Ishikawa (cell line): ENCODE data around the gene SNX13.

Source experiments
- CEBPB ChIP-seq: IDR thresholded peaks from 2 replicates; pipeline ENCODE4 v1.6.1; 2012
- CREB1 ChIP-seq: IDR thresholded peaks from 2 replicates; pipeline ENCODE4 v1.6.1; 2012; ENCODE audit warnings: low read depth
- EGR1 ChIP-seq: IDR thresholded peaks from 2 replicates; pipeline ENCODE4 v1.6.1; 2012
- EP300 ChIP-seq: IDR thresholded peaks from 2 replicates; pipeline ENCODE4 v1.6.1; 2012; ENCODE audit warnings: borderline replicate concordance
- FOXM1 ChIP-seq: IDR thresholded peaks from 2 replicates; pipeline ENCODE4 v1.6.1; 2012; ENCODE audit warnings: low read depth, borderline replicate concordance
- NFIC ChIP-seq: IDR thresholded peaks from 2 replicates; pipeline ENCODE4 v1.6.1; 2012
- RAD21 ChIP-seq: IDR thresholded peaks from 2 replicates; pipeline ENCODE4 v1.6.1; 2012; ENCODE audit warnings: low read depth
- TAF1 ChIP-seq: IDR thresholded peaks from 2 replicates; pipeline ENCODE4 v1.6.1; 2012; ENCODE audit warnings: low read depth, mild to moderate bottlenecking
- TCF12 ChIP-seq: IDR thresholded peaks from 2 replicates; pipeline ENCODE4 v1.6.1; 2012; ENCODE audit warnings: low read depth
- TEAD4 ChIP-seq: IDR thresholded peaks from 2 replicates; pipeline ENCODE4 v1.6.1; 2012
- YY1 ChIP-seq: IDR thresholded peaks from 2 replicates; pipeline ENCODE4 v1.6.1; 2012; ENCODE audit warnings: low read depth
- ZBTB7A ChIP-seq: IDR thresholded peaks from 2 replicates; pipeline ENCODE4 v1.6.1; 2012; ENCODE audit warnings: low read depth
- TF ChIP-seq, protein P1 (sequence below): IDR thresholded peaks from 2 replicates; pipeline ENCODE4 v1.6.1; 2012; ENCODE audit warnings: low read depth, mild to moderate bottlenecking
- TF ChIP-seq, protein P2 (sequence below): IDR thresholded peaks from 2 replicates; pipeline ENCODE4 v1.6.1; 2012
- TF ChIP-seq, protein P3 (sequence below): IDR thresholded peaks from 2 replicates; pipeline ENCODE4 v1.6.1; 2012

Gene SNX13

DNA sequence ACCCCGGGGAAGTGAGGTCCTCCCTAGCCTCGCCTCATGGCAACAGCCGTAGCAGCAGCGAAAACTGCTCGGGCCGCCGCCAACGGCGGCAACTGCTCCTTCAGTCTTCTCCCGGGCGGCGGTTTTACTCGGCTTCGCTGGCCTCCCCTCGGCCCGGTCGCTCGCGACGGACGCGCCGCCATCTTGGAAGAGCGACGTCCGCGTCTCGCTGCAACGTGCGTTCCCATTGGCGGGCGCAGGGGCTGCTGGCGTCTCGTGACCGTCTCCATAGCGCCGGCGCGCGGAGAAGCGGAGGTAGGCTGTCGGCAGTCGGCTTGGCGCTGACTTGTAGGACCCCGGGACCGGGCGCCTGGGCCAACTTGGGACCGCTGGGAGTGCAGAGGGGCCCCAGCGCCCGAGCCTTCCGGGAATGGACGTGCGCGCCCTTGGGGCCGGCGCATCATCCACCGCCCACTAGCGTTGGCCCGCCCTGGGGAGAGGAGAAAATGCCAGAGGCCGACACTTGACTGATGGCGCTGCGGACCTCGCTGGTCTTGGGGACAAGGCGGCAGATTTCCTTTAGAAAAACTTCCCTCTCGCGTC is at the start of gene SNX13:
SNX13 (minus strand) TSS at position 193 of the 582 bp plus-strand sequence. CDS start 199 bp downstream, outside the sequence.
- no peak; the same call in 1 of the 2 replicates for TF ChIP-seq RAD21
- TF ChIP-seq EP300, result 0 out of 2 replicates have a peak, but pooled peaks have one; percentile 23
- no peak for TF ChIP-seq CEBPB
- TF ChIP-seq TEAD4, result no peak
- peak; percentile 41 for TF ChIP-seq TCF12
- TF ChIP-seq ZBTB7A, result no peak; the same call in 1 of the 2 replicates
- TF ChIP-seq EGR1, result 0 out of 2 replicates have a peak, but pooled peaks have one; percentile 23
- peak; percentile 95 for TF ChIP-seq YY1
- TF ChIP-seq, protein P1, sequence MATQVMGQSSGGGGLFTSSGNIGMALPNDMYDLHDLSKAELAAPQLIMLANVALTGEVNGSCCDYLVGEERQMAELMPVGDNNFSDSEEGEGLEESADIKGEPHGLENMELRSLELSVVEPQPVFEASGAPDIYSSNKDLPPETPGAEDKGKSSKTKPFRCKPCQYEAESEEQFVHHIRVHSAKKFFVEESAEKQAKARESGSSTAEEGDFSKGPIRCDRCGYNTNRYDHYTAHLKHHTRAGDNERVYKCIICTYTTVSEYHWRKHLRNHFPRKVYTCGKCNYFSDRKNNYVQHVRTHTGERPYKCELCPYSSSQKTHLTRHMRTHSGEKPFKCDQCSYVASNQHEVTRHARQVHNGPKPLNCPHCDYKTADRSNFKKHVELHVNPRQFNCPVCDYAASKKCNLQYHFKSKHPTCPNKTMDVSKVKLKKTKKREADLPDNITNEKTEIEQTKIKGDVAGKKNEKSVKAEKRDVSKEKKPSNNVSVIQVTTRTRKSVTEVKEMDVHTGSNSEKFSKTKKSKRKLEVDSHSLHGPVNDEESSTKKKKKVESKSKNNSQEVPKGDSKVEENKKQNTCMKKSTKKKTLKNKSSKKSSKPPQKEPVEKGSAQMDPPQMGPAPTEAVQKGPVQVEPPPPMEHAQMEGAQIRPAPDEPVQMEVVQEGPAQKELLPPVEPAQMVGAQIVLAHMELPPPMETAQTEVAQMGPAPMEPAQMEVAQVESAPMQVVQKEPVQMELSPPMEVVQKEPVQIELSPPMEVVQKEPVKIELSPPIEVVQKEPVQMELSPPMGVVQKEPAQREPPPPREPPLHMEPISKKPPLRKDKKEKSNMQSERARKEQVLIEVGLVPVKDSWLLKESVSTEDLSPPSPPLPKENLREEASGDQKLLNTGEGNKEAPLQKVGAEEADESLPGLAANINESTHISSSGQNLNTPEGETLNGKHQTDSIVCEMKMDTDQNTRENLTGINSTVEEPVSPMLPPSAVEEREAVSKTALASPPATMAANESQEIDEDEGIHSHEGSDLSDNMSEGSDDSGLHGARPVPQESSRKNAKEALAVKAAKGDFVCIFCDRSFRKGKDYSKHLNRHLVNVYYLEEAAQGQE, result no peak
- TF ChIP-seq, protein P2, sequence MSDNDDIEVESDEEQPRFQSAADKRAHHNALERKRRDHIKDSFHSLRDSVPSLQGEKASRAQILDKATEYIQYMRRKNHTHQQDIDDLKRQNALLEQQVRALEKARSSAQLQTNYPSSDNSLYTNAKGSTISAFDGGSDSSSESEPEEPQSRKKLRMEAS, result peak; percentile 75; the same call in 1 of the 2 replicates
- TF ChIP-seq, protein P3, sequence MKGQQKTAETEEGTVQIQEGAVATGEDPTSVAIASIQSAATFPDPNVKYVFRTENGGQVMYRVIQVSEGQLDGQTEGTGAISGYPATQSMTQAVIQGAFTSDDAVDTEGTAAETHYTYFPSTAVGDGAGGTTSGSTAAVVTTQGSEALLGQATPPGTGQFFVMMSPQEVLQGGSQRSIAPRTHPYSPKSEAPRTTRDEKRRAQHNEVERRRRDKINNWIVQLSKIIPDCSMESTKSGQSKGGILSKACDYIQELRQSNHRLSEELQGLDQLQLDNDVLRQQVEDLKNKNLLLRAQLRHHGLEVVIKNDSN, result peak; percentile 95
- TF ChIP-seq TAF1, result peak; percentile 98
- TF ChIP-seq CREB1, result no peak; the same call in 1 of the 2 replicates
- TF ChIP-seq FOXM1, result peak; percentile 47; the same call in 1 of the 2 replicates
- TF ChIP-seq NFIC, result no peak

- no peak for TF ChIP-seq ZBTB7A
- no peak for TF ChIP-seq EP300
- no peak for TF ChIP-seq CEBPB
- TF ChIP-seq YY1, result no peak
- TF ChIP-seq FOXM1, result no peak
- TF ChIP-seq EGR1, result no peak
- TF ChIP-seq RAD21, result no peak
- TF ChIP-seq CREB1, result no peak
- no peak for TF ChIP-seq TCF12
- TF ChIP-seq, protein P2, result no peak
- TF ChIP-seq, protein P1, result no peak
- no peak for TF ChIP-seq TEAD4
- TF ChIP-seq TAF1, result no peak
- TF ChIP-seq, protein P3, result no peak
- no peak for TF ChIP-seq NFIC
These were observed 49.3 kb upstream of the SNX13 start for GRCh38 chr7:17989546-17989945.

- TF ChIP-seq, protein P3, result no peak
- TF ChIP-seq NFIC (no peak), RAD21 (peak; percentile 18; the same call in 1 of the 2 replicates), TAF1 (no peak)
These were observed 48.6 kb upstream of the SNX13 start for GRCh38 chr7:17988858-17989257.

DNA sequence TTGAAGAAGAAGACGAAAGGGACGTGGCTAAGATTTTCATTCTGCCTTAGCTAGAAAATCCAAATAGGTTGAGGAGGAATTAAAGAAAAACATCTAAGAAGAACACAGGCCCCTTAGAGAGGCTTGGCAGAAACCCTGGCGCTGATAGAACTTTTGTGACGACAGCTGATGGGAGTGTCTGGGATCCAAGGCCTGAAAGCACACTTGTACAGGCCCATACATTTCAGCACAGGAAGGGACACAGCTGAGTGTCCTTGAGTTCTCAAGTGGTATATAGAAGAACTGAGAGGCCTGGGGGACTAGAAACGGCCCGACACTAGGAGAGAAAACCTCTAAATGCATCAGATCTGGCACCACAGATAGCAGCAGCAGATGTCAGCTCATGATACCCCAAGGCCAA is 47.8 kb upstream of the SNX13 start:
- TF ChIP-seq ZBTB7A (no peak), YY1 (no peak), TEAD4 (no peak), CEBPB (no peak), EP300 (no peak), FOXM1 (no peak), TCF12 (no peak), NFIC (no peak), RAD21 (no peak), TAF1 (no peak), CREB1 (no peak), EGR1 (no peak)
- TF ChIP-seq, protein P1, result no peak
- TF ChIP-seq, protein P3, result no peak
- TF ChIP-seq, protein P2, result no peak
